Thyroid gland (tissue), 4 donors: ENCODE measurements around the gene TMEM242. TPM values are rescaled to one million over a fixed set of nuclear protein-coding genes. Genes with fewer than 3 reads are reported as not detected.

ENCODE experiments used
- DNase-seq, 2 donors: peaks; one replicate each; pipeline ENCODE4 v3.0.0-alpha.2; 2019
- H3K27ac ChIP-seq, 3 donors: fragments of 200-600 bp; sonication (generic); 1 replicate in 2 of 3; 2 replicates in 1 of 3; pipeline ENCODE4 v1.5.1; 2016 to 2019; ENCODE audit warnings: mild to moderate bottlenecking in 1 of 3, moderate library complexity in 1 of 3
- H3K27me3 ChIP-seq: fragments of 200-600 bp; sonication (generic); one replicate; pipeline ENCODE4 v1.5.1; 2019
- H3K36me3 ChIP-seq, 2 donors: fragments of 200-600 bp; sonication (generic); one replicate each; pipeline ENCODE4 v1.5.1; 2016 to 2019
- H3K4me1 ChIP-seq, 2 donors: fragments of 200-600 bp; sonication (generic); one replicate each; pipeline ENCODE4 v1.5.1; 2017 to 2019
- H3K4me3 ChIP-seq, 3 donors: fragments of 200-600 bp; sonication (generic); replicated peaks in 1 of 3; 1 replicate in 2 of 3; 2 replicates in 1 of 3; pipeline ENCODE4 v1.5.1; 2016; ENCODE audit warnings: mild to moderate bottlenecking in 1 of 3
- H3K9me3 ChIP-seq: fragments of 200-600 bp; sonication (generic); one replicate; pipeline ENCODE4 v1.5.1; 2017
- POLR2A ChIP-seq, 2 donors: fragments of 450-650 bp; IDR thresholded peaks; one replicate each; pipeline ENCODE4 v1.6.1; 2017; ENCODE audit warnings: antibody characterized with exemption in 2 of 2, mild to moderate bottlenecking in 2 of 2, moderate library complexity in 1 of 2
- WGBS, 2 donors: methylation state at CpG; one replicate each; pipeline ENCODE4 v1.1.5; 2017; 5-methylcytosine and 5-hydroxymethylcytosine counted together
- intact Hi-C: fragments of 100-400 bp; cut with DNase I; formaldehyde crosslinking; loops from one replicate; pipeline ENCODE4 v1.15.1; 2023
- total RNA-seq, 4 donors: library from RNA; depleted of rRNA; stranded (reverse); fragments of >200 nt; gene quantifications; one replicate each; pipeline ENCODE4 v1.2.3, GENCODE V29; 2016
- TF ChIP-seq, protein P1 (sequence below), 6 experiments: fragments of 200-600 bp in 3 of 6; fragments of 450-650 bp in 3 of 6; sonication (generic) in 3 of 6; IDR thresholded peaks; one replicate each; pipeline ENCODE4 v1.5.1; 2016 to 2019; ENCODE audit warnings: antibody characterized with exemption in 6 of 6, mild to moderate bottlenecking in 2 of 6, inconsistent platforms in 1 of 6, moderate library complexity in 1 of 6

TMEM242 gene
- total RNA-seq, 4 donors from 2014 or later = 7.0 to 14.0 (median 9.7) TPM

DNA sequence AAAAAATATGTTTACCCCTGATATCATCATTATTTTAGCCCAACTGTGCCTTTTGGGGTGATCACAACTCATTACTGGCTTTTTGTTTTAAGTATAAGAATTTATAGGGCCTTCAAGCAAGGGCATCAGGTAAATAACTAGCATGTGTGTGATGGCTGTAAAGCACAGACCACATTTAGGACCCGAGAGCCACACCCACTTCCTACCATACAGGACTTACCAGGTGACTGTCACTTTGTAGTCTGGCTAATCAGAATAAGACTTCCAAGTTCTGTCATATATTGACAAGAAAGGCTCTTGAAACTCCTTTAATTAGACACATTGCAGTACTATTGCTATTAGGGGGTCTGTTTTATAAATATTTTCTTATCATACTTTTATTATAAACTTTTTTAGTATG, 31.1 kb downstream of the TMEM242 start:
- no peak for DNase-seq
- WGBS, 2 donors = 100% methylated on average over 1 of the region's 1 CpG
- TF ChIP-seq, protein P1, sequence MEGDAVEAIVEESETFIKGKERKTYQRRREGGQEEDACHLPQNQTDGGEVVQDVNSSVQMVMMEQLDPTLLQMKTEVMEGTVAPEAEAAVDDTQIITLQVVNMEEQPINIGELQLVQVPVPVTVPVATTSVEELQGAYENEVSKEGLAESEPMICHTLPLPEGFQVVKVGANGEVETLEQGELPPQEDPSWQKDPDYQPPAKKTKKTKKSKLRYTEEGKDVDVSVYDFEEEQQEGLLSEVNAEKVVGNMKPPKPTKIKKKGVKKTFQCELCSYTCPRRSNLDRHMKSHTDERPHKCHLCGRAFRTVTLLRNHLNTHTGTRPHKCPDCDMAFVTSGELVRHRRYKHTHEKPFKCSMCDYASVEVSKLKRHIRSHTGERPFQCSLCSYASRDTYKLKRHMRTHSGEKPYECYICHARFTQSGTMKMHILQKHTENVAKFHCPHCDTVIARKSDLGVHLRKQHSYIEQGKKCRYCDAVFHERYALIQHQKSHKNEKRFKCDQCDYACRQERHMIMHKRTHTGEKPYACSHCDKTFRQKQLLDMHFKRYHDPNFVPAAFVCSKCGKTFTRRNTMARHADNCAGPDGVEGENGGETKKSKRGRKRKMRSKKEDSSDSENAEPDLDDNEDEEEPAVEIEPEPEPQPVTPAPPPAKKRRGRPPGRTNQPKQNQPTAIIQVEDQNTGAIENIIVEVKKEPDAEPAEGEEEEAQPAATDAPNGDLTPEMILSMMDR (IDR thresholded peaks at IDR 0.05) = no peak
- no peak for TF ChIP-seq POLR2A (IDR thresholded peaks at IDR 0.05)
- intact Hi-C loops = no loop called here
- Histone ChIP-seq H3K4me3 (no peak overlapping the region), H3K27ac (no peak overlapping the region), H3K9me3 (no peaks in the 10 kb centered on the region), H3K4me1 (no peaks in the 10 kb centered on the region), H3K36me3 (peaks cover 8 to 14% of the 10 kb centered on the region in 2 donors), H3K27me3 (no peaks in the 10 kb centered on the region)

DNA sequence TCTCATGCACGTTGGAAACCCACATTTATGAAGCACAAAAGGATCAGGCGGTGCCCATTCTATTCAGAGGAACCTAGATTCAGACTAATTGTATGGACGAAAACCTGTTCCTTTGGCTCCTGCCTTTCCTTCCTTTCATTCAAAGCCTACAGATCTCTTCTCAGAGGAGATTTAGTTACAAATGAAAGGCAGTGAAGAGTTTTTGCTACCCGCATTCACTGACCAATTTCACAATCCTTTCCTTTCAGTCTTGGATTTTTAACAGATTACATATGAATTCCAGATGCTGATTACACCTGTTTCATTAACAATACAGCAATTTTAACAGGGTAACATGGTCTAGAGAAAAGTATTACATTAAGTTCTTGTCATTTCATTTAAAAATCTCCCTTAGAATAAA, 32.0 kb downstream of the TMEM242 start:
- Histone ChIP-seq H3K4me1 (no peaks in the 10 kb centered on the region), H3K27ac (no peak overlapping the region), H3K4me3 (no peak overlapping the region), H3K36me3 (peaks cover 8 to 14% of the 10 kb centered on the region in 2 donors), H3K9me3 (no peaks in the 10 kb centered on the region), H3K27me3 (no peaks in the 10 kb centered on the region)
- WGBS, 2 donors = 86 to 93% methylated on average over 4 of the region's 4 CpGs
- DNase-seq = no peak
- intact Hi-C loops = no loop called here
- TF ChIP-seq, protein P1 (IDR thresholded peaks at IDR 0.05) = no peak
- no peak for TF ChIP-seq POLR2A (IDR thresholded peaks at IDR 0.05)

DNA sequence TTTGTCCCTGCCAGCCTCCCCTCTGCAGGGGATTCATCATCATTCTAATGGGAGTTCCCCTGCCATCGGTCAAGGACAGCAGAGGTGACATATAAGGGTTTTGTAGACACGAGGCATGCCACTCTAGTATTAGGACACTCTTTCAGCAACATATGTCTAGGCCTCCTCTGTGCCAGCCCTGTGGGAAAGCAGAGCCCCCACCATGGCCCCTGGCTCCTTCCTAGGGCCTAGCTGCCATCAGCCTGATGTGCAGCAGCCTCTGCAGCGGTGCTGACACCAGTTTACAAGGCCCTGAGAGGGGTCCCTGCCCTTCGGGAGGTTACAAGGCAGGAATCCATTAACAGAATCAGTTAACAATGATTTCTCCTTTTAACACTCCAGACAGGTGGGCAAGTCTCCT, 32.5 kb downstream of the TMEM242 start:
- Histone ChIP-seq H3K4me1 (no peaks in the 10 kb centered on the region), H3K9me3 (no peaks in the 10 kb centered on the region), H3K36me3 (peaks cover 8 to 14% of the 10 kb centered on the region in 2 donors), H3K27ac (no peak overlapping the region), H3K27me3 (no peaks in the 10 kb centered on the region), H3K4me3 (no peak overlapping the region)
- DNase-seq = no peak
- TF ChIP-seq, protein P1 (IDR thresholded peaks at IDR 0.05) = no peak
- TF ChIP-seq POLR2A (IDR thresholded peaks at IDR 0.05) = no peak
- 94 to 95% methylated on average over 4 of the region's 4 CpGs for WGBS, 2 donors
- intact Hi-C loops = no loop called here

DNA sequence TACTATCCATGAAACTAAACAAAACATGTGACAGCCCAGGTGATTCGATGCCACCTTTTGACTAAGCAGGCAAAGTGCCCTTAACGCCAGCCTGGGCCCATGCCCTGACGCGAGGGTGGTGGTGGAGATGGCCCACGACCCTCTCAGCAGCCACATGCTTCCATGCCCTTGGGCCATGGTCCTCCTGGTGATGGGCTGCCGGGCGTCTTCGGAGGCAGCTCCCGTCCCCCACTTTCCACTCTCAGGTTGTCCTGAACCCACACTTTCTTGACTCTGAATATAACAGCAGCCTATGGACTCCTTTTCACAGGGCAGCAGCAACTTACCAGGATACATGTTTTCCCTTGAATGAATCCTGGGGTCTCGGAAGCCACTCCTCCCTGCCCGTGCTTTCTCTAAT, 33.6 kb downstream of the TMEM242 start:
- H3K4me1 ChIP-seq = no peaks in the 10 kb centered on the region
- TF ChIP-seq POLR2A (IDR thresholded peaks at IDR 0.05) = no peak
- TF ChIP-seq, protein P1 (IDR thresholded peaks at IDR 0.05) = no peak
- H3K4me3 ChIP-seq = no peak overlapping the region
- H3K36me3 ChIP-seq = peaks cover 8 to 14% of the 10 kb centered on the region in 2 donors
- no peak for DNase-seq
- no peaks in the 10 kb centered on the region for H3K27me3 ChIP-seq
- H3K9me3 ChIP-seq = no peaks in the 10 kb centered on the region
- WGBS, 2 donors = 93 to 97% methylated on average over 11 of the region's 11 CpGs
- intact Hi-C loops = no loop called here
- H3K27ac ChIP-seq = no peak overlapping the region

DNA sequence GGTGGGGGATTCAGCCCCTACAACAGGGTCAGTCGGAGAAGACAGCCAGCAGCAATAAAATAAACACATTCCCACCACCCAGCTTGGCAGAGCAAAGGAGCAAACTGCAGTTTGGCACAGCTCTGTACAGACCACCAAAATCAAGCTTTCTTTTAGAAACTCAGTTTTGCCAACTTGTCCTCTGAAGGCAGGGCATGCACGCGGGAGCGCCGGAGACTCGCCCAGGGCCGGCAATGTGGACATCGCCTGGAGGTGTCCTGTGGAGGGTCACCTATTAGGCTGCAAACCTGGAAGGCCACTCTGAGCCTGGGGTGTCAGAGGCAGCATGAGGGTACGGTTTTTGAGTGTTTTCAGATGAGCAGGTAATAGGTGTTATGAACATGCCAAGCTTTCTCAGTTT, 34.7 kb downstream of the TMEM242 start:
- no peaks in the 10 kb centered on the region for H3K4me1 ChIP-seq
- intact Hi-C loops = no loop called here
- H3K27ac ChIP-seq = no peak overlapping the region
- no peak for DNase-seq
- peaks cover 8 to 14% of the 10 kb centered on the region in 2 donors for H3K36me3 ChIP-seq
- TF ChIP-seq POLR2A (IDR thresholded peaks at IDR 0.05) = no peak
- TF ChIP-seq, protein P1 (IDR thresholded peaks at IDR 0.05) = no peak
- H3K9me3 ChIP-seq = no peaks in the 10 kb centered on the region
- WGBS, 2 donors = 96 to 97% methylated on average over 9 of the region's 9 CpGs
- no peaks in the 10 kb centered on the region for H3K27me3 ChIP-seq
- no peak overlapping the region for H3K4me3 ChIP-seq
